Large intestine (tissue), 3 donors: Measurements from ENCODE around the gene RAE1. TPM values are rescaled to one million over a fixed set of nuclear protein-coding genes. Genes with fewer than 3 reads are reported as not detected.

Experiments
- DNase-seq, 2 donors: peaks; one replicate each; pipeline versions ENCODE4 v3.0.0 to v3.0.0-alpha.2; 2013
- H3K27ac ChIP-seq: one replicate; pipeline ENCODE4 v1.5.1; 2013; ENCODE audit warnings: low read length
- H3K27me3 ChIP-seq: 2 replicates; pipeline ENCODE4 v1.6.1; 2013; ENCODE audit warnings: low read length; ENCODE audit not compliant: control insufficient read depth, insufficient read depth
- H3K36me3 ChIP-seq: 2 replicates; pipeline ENCODE4 v1.6.1; 2013; ENCODE audit warnings: low read length; ENCODE audit not compliant: control insufficient read depth, insufficient read depth
- H3K4me1 ChIP-seq: one replicate; pipeline ENCODE4 v1.6.1; 2013; ENCODE audit warnings: low read length; ENCODE audit not compliant: control insufficient read depth, insufficient read depth
- H3K4me3 ChIP-seq: one replicate; pipeline ENCODE4 v1.5.1; 2013; ENCODE audit warnings: low read length
- H3K9me3 ChIP-seq: one replicate; pipeline ENCODE4 v1.6.1; 2013; ENCODE audit warnings: mild to moderate bottlenecking, low read depth, low read length, moderate library complexity; ENCODE audit not compliant: control insufficient read depth
- WGBS: methylation state at CpG from one replicate; pipeline ENCODE4 v1.1.5; 2013; ENCODE audit warnings: low lambda C conversion rate; ENCODE audit not compliant: insufficient coverage; 5-methylcytosine and 5-hydroxymethylcytosine counted together
- polyA plus RNA-seq: library from polyadenylated mRNA; unstranded; fragments of 120-200 nt; gene quantifications from one replicate; pipeline ENCODE4 v1.2.1, GENCODE V29; 2013

The RAE1 gene
- polyA plus RNA-seq, 1 donor: 34.4 TPM

- no peak overlapping the region for H3K4me3 ChIP-seq
Measured at GRCh38 chr20:57399587-57400155, 48.6 kb downstream of the RAE1 start.

GRCh38 chr20:57400231-57400701, 49.2 kb downstream of the RAE1 start:
- Histone ChIP-seq H3K4me1 (no peaks in the 10 kb centered on the region), H3K27ac (no peak overlapping the region), H3K9me3 (peaks cover 3% of the 10 kb centered on the region), H3K4me3 (no peak overlapping the region), H3K36me3 (peaks cover 73% of the 10 kb centered on the region), H3K27me3 (no peaks in the 10 kb centered on the region)
- DNase-seq: no peak
- no CpG with 5 or more reads among the region's 11 CpGs for WGBS

More at GRCh38 chr20:57399587-57400155, 48.6 kb downstream of the RAE1 start:
- no peaks in the 10 kb centered on the region for H3K27me3 ChIP-seq
- H3K9me3 ChIP-seq: peaks cover 3% of the 10 kb centered on the region
- H3K36me3 ChIP-seq: peaks cover 71% of the 10 kb centered on the region
- H3K27ac ChIP-seq: no peak overlapping the region
- WGBS: no CpG with 5 or more reads among the region's 21 CpGs
- no peak for DNase-seq
- H3K4me1 ChIP-seq: no peaks in the 10 kb centered on the region

GRCh38 chr20:57400821-57401564, 49.9 kb downstream of the RAE1 start:
- Histone ChIP-seq H3K27ac (no peak overlapping the region), H3K27me3 (no peaks in the 10 kb centered on the region), H3K9me3 (peaks cover 3% of the 10 kb centered on the region), H3K4me1 (no peaks in the 10 kb centered on the region), H3K36me3 (peaks cover 72% of the 10 kb centered on the region), H3K4me3 (no peak overlapping the region)
- DNase-seq: no peak
- WGBS: 100% methylated on average over 1 of the region's 21 CpGs

GRCh38 chr20:57401565-57401918, 50.5 kb downstream of the RAE1 start:
- 100% methylated on average over 1 of the region's 7 CpGs for WGBS
- no peak overlapping the region for H3K27ac ChIP-seq
- no peaks in the 10 kb centered on the region for H3K4me1 ChIP-seq
- H3K27me3 ChIP-seq: no peaks in the 10 kb centered on the region
- peaks cover 3% of the 10 kb centered on the region for H3K9me3 ChIP-seq
- H3K36me3 ChIP-seq: peaks cover 71% of the 10 kb centered on the region
- no peak overlapping the region for H3K4me3 ChIP-seq
- no peak for DNase-seq

- WGBS: 100% methylated on average over 1 of the region's 32 CpGs
Measured at GRCh38 chr20:57402206-57403125, 51.4 kb downstream of the RAE1 start.

GRCh38 chr20:57403216-57403615, 52.2 kb downstream of the RAE1 start:
- WGBS: 80% methylated on average over 1 of the region's 10 CpGs
- Histone ChIP-seq H3K9me3 (peaks cover 3% of the 10 kb centered on the region), H3K36me3 (peaks cover 64% of the 10 kb centered on the region), H3K4me1 (no peaks in the 10 kb centered on the region), H3K27me3 (no peaks in the 10 kb centered on the region), H3K27ac (no peak overlapping the region), H3K4me3 (no peak overlapping the region)
- no peak for DNase-seq

More at GRCh38 chr20:57402206-57403125, 51.4 kb downstream of the RAE1 start:
- H3K27ac ChIP-seq: no peak overlapping the region
- H3K4me3 ChIP-seq: no peak overlapping the region
- H3K9me3 ChIP-seq: peaks cover 3% of the 10 kb centered on the region
- no peak for DNase-seq
- no peaks in the 10 kb centered on the region for H3K27me3 ChIP-seq
- H3K4me1 ChIP-seq: no peaks in the 10 kb centered on the region
- H3K36me3 ChIP-seq: peaks cover 64% of the 10 kb centered on the region

GRCh38 chr20:57404006-57404405, 53.0 kb downstream of the RAE1 start:
- H3K27ac ChIP-seq: no peak overlapping the region
- no peaks in the 10 kb centered on the region for H3K4me1 ChIP-seq
- H3K36me3 ChIP-seq: peaks cover 67% of the 10 kb centered on the region
- no peaks in the 10 kb centered on the region for H3K27me3 ChIP-seq
- H3K9me3 ChIP-seq: no peaks in the 10 kb centered on the region
- WGBS: no CpG with 5 or more reads among the region's 11 CpGs
- no peak for DNase-seq
- no peak overlapping the region for H3K4me3 ChIP-seq

GRCh38 chr20:57404419-57405072, 53.5 kb downstream of the RAE1 start:
- no peaks in the 10 kb centered on the region for H3K9me3 ChIP-seq
- WGBS: no CpG with 5 or more reads among the region's 22 CpGs

GRCh38 chr20:57405236-57406016, 54.4 kb downstream of the RAE1 start:
- no peaks in the 10 kb centered on the region for H3K27me3 ChIP-seq
- H3K9me3 ChIP-seq: no peaks in the 10 kb centered on the region
- H3K4me3 ChIP-seq: no peak overlapping the region
- no peak overlapping the region for H3K27ac ChIP-seq
- no CpG with 5 or more reads among the region's 18 CpGs for WGBS
- H3K36me3 ChIP-seq: peaks cover 61% of the 10 kb centered on the region
- no peak for DNase-seq
- H3K4me1 ChIP-seq: no peaks in the 10 kb centered on the region

More at GRCh38 chr20:57404419-57405072, 53.5 kb downstream of the RAE1 start:
- Histone ChIP-seq H3K4me3 (no peak overlapping the region), H3K27ac (no peak overlapping the region), H3K36me3 (peaks cover 67% of the 10 kb centered on the region), H3K4me1 (no peaks in the 10 kb centered on the region), H3K27me3 (no peaks in the 10 kb centered on the region)
- no peak for DNase-seq
